B cell (primary cell): ENCODE results near the gene TFEB.

Experiments
- CTCF ChIP-seq: fragments of 200-600 bp; IDR thresholded peaks from one replicate; pipeline ENCODE4 v1.8.0; 2022; ENCODE audit warnings: antibody characterized with exemption, mild to moderate bottlenecking
- EZH2 ChIP-seq: IDR thresholded peaks from 2 replicates; pipeline ENCODE4 v1.6.1; 2012; ENCODE audit warnings: borderline replicate concordance, low read depth, mild to moderate bottlenecking, moderate library complexity, low read length; ENCODE audit not compliant: insufficient read depth, poor library complexity, severe bottlenecking

- TF ChIP-seq CTCF (no peak), EZH2 (no peak)
Observed at GRCh38 chr6:41643899-41644269, 91.5 kb downstream of the TFEB start.
